PC-3 (cell line): Measurements from ENCODE around the gene GLDC.
"Not testable (repeated sequence)": the region's sequence is repeated elsewhere in the genome, so short reads cannot be mapped to it uniquely, and the experiment has no call there.

ENCODE experiments used
- CTCF ChIP-seq: fragments of 300-600 bp; sonication (generic); conservative IDR thresholded peaks from 2 replicates; pipeline ENCODE4 v1.5.1; 2017; ENCODE audit warnings: antibody characterized with exemption, low read depth, mild to moderate bottlenecking, low read length
- EZH2 ChIP-seq: fragments of 300-600 bp; sonication (generic); IDR thresholded peaks from one replicate; pipeline ENCODE4 v1.6.1; 2017; ENCODE audit warnings: antibody characterized with exemption, mild to moderate bottlenecking, low read length; ENCODE audit not compliant: unreplicated experiment
- EZH2phosphoT487 ChIP-seq: fragments of 300-600 bp; sonication (generic); IDR thresholded peaks from 2 replicates; pipeline ENCODE4 v1.6.1; 2018; ENCODE audit warnings: mild to moderate bottlenecking, antibody characterized with exemption, low read length, borderline replicate concordance

DNA sequence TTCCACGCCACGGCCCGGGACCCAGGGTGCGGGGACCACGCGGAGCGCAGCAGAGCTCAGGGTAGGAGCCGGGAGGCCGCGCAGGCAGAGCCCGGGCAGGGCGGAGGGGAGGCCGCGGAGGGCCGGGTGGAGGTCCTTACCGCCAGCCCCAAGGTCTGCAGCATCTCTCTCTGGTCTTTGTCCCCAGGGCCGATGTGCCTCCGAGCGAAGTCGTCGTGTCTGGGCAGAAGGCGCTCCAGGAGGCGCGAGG lies 499 bp downstream of the GLDC start:
- TF ChIP-seq CTCF, EZH2phosphoT487, EZH2: not testable (repeated sequence)
